WERI-Rb-1 (cell line): ENCODE data around the gene TCTN1.

ENCODE experiments used
- DNase-seq: peaks from one replicate; pipeline ENCODE4 v3.0.0-alpha.2; 2020
- H3K27ac ChIP-seq: fragments of 250-450 bp; sonication (Bioruptor Pico); 2 replicates; pipeline ENCODE4 v1.5.1; 2020; ENCODE audit warnings: mild to moderate bottlenecking, moderate library complexity
- H3K27me3 ChIP-seq: fragments of 250-450 bp; sonication (Bioruptor Pico); 2 replicates; pipeline ENCODE4 v1.5.1; 2021; ENCODE audit warnings: mild to moderate bottlenecking, low read depth, moderate library complexity; ENCODE audit not compliant: insufficient read depth, severe bottlenecking
- H3K36me3 ChIP-seq: fragments of 250-450 bp; sonication (Bioruptor Pico); 2 replicates; pipeline ENCODE4 v1.5.1; 2020; ENCODE audit warnings: mild to moderate bottlenecking, moderate library complexity
- H3K4me3 ChIP-seq: 2 replicates; pipeline ENCODE4 v1.5.1; 2011; ENCODE audit warnings: low read depth, mild to moderate bottlenecking, control low read depth, low read length
- H3K9me3 ChIP-seq: fragments of 250-450 bp; sonication (Bioruptor Pico); 2 replicates; pipeline ENCODE4 v1.5.1; 2021; ENCODE audit warnings: mild to moderate bottlenecking, moderate library complexity; ENCODE audit not compliant: severe bottlenecking
- TF ChIP-seq, protein P1 (sequence below): IDR thresholded peaks from 2 replicates; pipeline ENCODE4 v1.5.1; 2011; ENCODE audit warnings: low read depth, mild to moderate bottlenecking, control low read depth, inconsistent platforms, low read length

TCTN1 gene

DNA sequence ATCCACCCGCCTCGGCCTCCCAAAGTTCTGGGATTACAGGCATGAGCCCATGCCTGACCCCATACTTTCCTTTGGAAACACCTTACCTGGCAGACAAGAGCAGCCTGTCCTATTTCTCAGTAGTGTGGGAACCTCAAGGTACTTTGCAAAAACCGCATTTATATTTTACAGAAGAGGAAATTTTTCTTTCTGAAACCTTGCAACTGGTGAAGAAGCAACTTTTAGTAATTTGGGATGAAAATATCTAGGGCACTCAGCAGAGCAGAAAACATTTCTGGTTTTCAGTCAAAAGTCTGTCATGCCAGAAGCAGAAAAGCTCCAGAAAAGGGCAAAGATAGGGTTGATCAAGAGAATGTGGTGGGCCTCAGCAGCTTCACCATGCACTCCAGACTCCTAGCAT, 53.7 kb downstream of the TCTN1 start:
- H3K9me3 ChIP-seq = peaks cover 2% of the 10 kb centered on the region
- no peak overlapping the region for H3K27ac ChIP-seq
- no peaks in the 10 kb centered on the region for H3K27me3 ChIP-seq
- TF ChIP-seq, protein P1, sequence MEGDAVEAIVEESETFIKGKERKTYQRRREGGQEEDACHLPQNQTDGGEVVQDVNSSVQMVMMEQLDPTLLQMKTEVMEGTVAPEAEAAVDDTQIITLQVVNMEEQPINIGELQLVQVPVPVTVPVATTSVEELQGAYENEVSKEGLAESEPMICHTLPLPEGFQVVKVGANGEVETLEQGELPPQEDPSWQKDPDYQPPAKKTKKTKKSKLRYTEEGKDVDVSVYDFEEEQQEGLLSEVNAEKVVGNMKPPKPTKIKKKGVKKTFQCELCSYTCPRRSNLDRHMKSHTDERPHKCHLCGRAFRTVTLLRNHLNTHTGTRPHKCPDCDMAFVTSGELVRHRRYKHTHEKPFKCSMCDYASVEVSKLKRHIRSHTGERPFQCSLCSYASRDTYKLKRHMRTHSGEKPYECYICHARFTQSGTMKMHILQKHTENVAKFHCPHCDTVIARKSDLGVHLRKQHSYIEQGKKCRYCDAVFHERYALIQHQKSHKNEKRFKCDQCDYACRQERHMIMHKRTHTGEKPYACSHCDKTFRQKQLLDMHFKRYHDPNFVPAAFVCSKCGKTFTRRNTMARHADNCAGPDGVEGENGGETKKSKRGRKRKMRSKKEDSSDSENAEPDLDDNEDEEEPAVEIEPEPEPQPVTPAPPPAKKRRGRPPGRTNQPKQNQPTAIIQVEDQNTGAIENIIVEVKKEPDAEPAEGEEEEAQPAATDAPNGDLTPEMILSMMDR = no peak
- no peak overlapping the region for H3K4me3 ChIP-seq
- H3K36me3 ChIP-seq = no peaks in the 10 kb centered on the region
- no peak for DNase-seq

GRCh38 chr12:110668480-110669192, 54.7 kb downstream of the TCTN1 start:
- no peaks in the 10 kb centered on the region for H3K36me3 ChIP-seq
- TF ChIP-seq, protein P1 = no peak
- H3K4me3 ChIP-seq = no peak overlapping the region
- no peak for DNase-seq
- H3K27me3 ChIP-seq = no peaks in the 10 kb centered on the region
- peaks cover 2% of the 10 kb centered on the region for H3K9me3 ChIP-seq
- H3K27ac ChIP-seq = no peak overlapping the region

GRCh38 chr12:110669193-110669502, 55.2 kb downstream of the TCTN1 start:
- TF ChIP-seq, protein P1 = no peak
- no peak overlapping the region for H3K4me3 ChIP-seq
- DNase-seq = no peak

DNA sequence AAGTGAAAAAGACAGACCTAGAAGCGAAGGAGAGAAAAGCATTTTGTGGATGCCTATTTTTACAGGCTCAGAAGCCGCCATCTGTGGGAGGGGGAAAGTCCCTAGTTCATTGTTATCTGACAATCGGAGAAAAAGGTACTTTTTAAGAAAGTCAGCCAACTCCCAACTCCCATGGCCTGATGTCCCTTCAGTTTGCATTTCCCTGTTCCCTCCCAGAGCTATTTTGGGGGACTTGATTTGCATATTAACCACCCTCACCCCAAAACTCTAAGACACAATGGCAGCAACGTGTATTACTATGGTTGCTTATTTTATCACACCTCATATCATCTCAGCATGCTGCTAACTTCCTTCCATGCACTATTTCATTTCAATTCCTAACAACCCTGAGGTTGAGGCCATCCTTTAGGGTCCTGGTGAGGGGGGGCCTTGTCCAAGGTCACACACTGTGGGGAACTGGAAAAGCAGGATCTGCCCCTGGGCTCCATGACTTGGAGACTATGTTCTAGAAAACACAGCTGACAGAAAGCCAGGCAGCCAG, 56.3 kb downstream of the TCTN1 start:
- Histone ChIP-seq H3K36me3 (no peaks in the 10 kb centered on the region), H3K4me3 (no peak overlapping the region), H3K27me3 (no peaks in the 10 kb centered on the region), H3K9me3 (peaks cover 2% of the 10 kb centered on the region), H3K27ac (no peak overlapping the region)
- TF ChIP-seq, protein P1 = no peak
- DNase-seq = no peak

More at GRCh38 chr12:110669193-110669502, 55.2 kb downstream of the TCTN1 start:
- H3K36me3 ChIP-seq = no peaks in the 10 kb centered on the region
- H3K9me3 ChIP-seq = peaks cover 2% of the 10 kb centered on the region
- no peak overlapping the region for H3K27ac ChIP-seq
- H3K27me3 ChIP-seq = no peaks in the 10 kb centered on the region

DNA sequence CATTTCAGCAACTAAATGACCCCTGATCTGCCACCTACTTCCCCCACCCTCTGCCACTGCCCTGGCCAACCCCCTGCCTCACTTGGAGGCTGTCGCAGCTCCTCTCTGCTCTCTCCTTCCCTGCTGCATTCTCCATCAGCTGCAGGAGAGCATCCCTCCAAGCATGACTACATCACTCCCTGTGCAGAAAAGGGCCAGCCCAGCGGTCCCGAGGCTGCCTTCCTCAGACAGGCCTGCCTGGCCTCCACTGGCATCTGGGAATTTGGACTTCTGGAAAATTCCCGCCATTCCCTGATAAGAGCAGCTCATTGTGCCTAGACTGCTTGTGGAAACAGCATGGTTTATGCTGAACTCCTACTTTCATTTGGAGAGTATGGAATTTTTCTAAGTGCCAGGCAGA, 62.2 kb downstream of the TCTN1 start:
- no peaks in the 10 kb centered on the region for H3K27me3 ChIP-seq
- TF ChIP-seq, protein P1 = no peak

More for the DNA sequence above, 62.2 kb downstream of the TCTN1 start:
- DNase-seq = no peak
- no peak overlapping the region for H3K4me3 ChIP-seq
- H3K9me3 ChIP-seq = no peaks in the 10 kb centered on the region
- H3K27ac ChIP-seq = no peak overlapping the region
- no peaks in the 10 kb centered on the region for H3K36me3 ChIP-seq
